Sigmoid colon (tissue), 7 donors: Measurements from ENCODE around the gene STK11. TPM values are rescaled to one million over a fixed set of nuclear protein-coding genes. Genes with fewer than 3 reads are reported as not detected.
"Not testable (repeated sequence)": the region's sequence is repeated elsewhere in the genome, so short reads cannot be mapped to it uniquely, and the experiment has no call there.

Source experiments
- DNase-seq: peaks from one replicate; pipeline ENCODE4 v3.0.0-alpha.2; 2019
- H3K27ac ChIP-seq, 4 donors: fragments of 200-600 bp; sonication (generic); one replicate each; pipeline ENCODE4 v1.5.1; 2016 to 2019; ENCODE audit warnings: mild to moderate bottlenecking in 1 of 4
- H3K27me3 ChIP-seq, 3 donors: fragments of 200-600 bp; sonication (generic); one replicate each; pipeline ENCODE4 v1.5.1; 2019; ENCODE audit warnings: mild to moderate bottlenecking in 1 of 3
- H3K36me3 ChIP-seq, 4 donors: fragments of 200-600 bp; sonication (generic); one replicate each; pipeline ENCODE4 v1.5.1; 2016 to 2019
- H3K4me1 ChIP-seq, 4 donors: fragments of 200-600 bp; sonication (generic); one replicate each; pipeline ENCODE4 v1.5.1; 2017 to 2019
- H3K4me3 ChIP-seq, 4 donors: fragments of 200-600 bp; sonication (generic); one replicate each; pipeline ENCODE4 v1.5.1; 2017 to 2019; ENCODE audit warnings: mild to moderate bottlenecking in 2 of 4, moderate library complexity in 1 of 4
- H3K9me3 ChIP-seq, 4 donors: fragments of 200-600 bp in 3 of 4; sonication (generic) in 3 of 4; one replicate each; pipeline versions ENCODE4 v1.5.1 to v1.6.1; 2013 to 2019
- CTCF ChIP-seq, 4 experiments: fragments of 450-650 bp in 3 of 4; fragments of 200-600 bp in 1 of 4; IDR thresholded peaks; one replicate each; pipeline ENCODE4 v1.5.1; 2016 to 2019; ENCODE audit warnings: antibody characterized with exemption in 4 of 4, mild to moderate bottlenecking in 3 of 4, moderate library complexity in 2 of 4
- EP300 ChIP-seq, 4 donors: sonication (generic); formaldehyde crosslinking; IDR thresholded peaks; one replicate each; pipeline ENCODE4 v1.6.1; 2017; ENCODE audit warnings: antibody characterized with exemption in 4 of 4
- POLR2A ChIP-seq, 2 donors: fragments of 450-650 bp; IDR thresholded peaks; one replicate each; pipeline ENCODE4 v1.6.1; 2016; ENCODE audit warnings: antibody characterized with exemption in 2 of 2, mild to moderate bottlenecking in 2 of 2, moderate library complexity in 2 of 2
- POLR2AphosphoS5 ChIP-seq, 4 donors: sonication (generic); formaldehyde crosslinking; IDR thresholded peaks; one replicate each; pipeline ENCODE4 v1.6.1; 2017; ENCODE audit warnings: antibody characterized with exemption in 4 of 4
- WGBS, 2 donors: extraction: QIAGEN DNeasy Blood & Tissue Kit; methylation state at CpG; one replicate each; pipeline ENCODE4 v1.1.7; 2013; 5-methylcytosine and 5-hydroxymethylcytosine counted together
- intact Hi-C: fragments of 100-400 bp; cut with DNase I; formaldehyde crosslinking; loops from one replicate; pipeline ENCODE4 v1.15.1; 2023
- polyA plus RNA-seq, 3 donors: library from polyadenylated mRNA; stranded (reverse); fragments of 200-250 nt; gene quantifications; one replicate each; pipeline ENCODE4 v1.2.3, GENCODE V29; 2013
- total RNA-seq, 4 donors: library from RNA; depleted of rRNA; stranded (reverse); fragments of >200 nt; gene quantifications; one replicate each; pipeline ENCODE4 v1.1.0, GENCODE V29; 2016
- donor health status: healthy with polysubstance abuse.
- donor health status: Bipolar disorder and iron deficiency.
- donor health status: healthy.

Gene STK11
- total and polyA plus RNA-seq, 7 donors, result 31.2 to 86.5 (median 41.8) TPM

- intact Hi-C loops, result no loop called here
- Histone ChIP-seq H3K9me3 (no peaks in the 10 kb centered on the region), H3K4me1 (peaks cover 0 to 48% (median 44%) of the 10 kb centered on the region in 4 donors), H3K4me3 (peak overlapping the region; percentile 47 to 74 (median 70)), H3K27ac (peak overlapping the region; percentile 79 to 88 (median 86)), H3K27me3 (no peaks in the 10 kb centered on the region), H3K36me3 (no peaks in the 10 kb centered on the region)
- TF ChIP-seq POLR2AphosphoS5 (IDR thresholded peaks at IDR 0.05) (no peak), CTCF (IDR thresholded peaks at IDR 0.05) (no peak), POLR2A (IDR thresholded peaks at IDR 0.05) (no peak), EP300 (IDR thresholded peaks at IDR 0.05) (no peak)
- 1% methylated on average over 78 of the region's 78 CpGs for WGBS, 2 donors
- DNase-seq, result no peak
Observed at GRCh38 chr19:1206150-1206863, 729 bp downstream of the STK11 start.

- H3K36me3 ChIP-seq, result no peaks in the 10 kb centered on the region
- DNase-seq, result no peak
- H3K27me3 ChIP-seq, result no peaks in the 10 kb centered on the region
- H3K4me3 ChIP-seq, result peak overlapping the region; percentile 47 to 74 (median 70)
- intact Hi-C loops, result no loop called here
- 1% methylated on average over 38 of the region's 38 CpGs for WGBS, 2 donors
- TF ChIP-seq EP300 (IDR thresholded peaks at IDR 0.05) (no peak), POLR2AphosphoS5 (IDR thresholded peaks at IDR 0.05) (no peak), CTCF (IDR thresholded peaks at IDR 0.05) (no peak), POLR2A (IDR thresholded peaks at IDR 0.05) (no peak)
- H3K27ac ChIP-seq, result peak overlapping the region; percentile 79 to 88 (median 86)
- H3K9me3 ChIP-seq, result no peaks in the 10 kb centered on the region
- peaks cover 0 to 54% (median 51%) of the 10 kb centered on the region in 4 donors for H3K4me1 ChIP-seq
Observed at GRCh38 chr19:1206864-1207450, 1.4 kb downstream of the STK11 start.

GRCh38 chr19:1208830-1209229, 3.3 kb downstream of the STK11 start:
- H3K4me3 ChIP-seq, H3K9me3 ChIP-seq, DNase-seq, H3K36me3 ChIP-seq, H3K27me3 ChIP-seq, intact Hi-C loops: not testable (repeated sequence)
- Histone ChIP-seq H3K4me1 (peaks cover 3 to 68% (median 63%) of the 10 kb centered on the region in 4 donors), H3K27ac (peak overlapping the region; percentile 26 to 86 (median 56))
- 14 to 64% methylated on average over 10 of the region's 10 CpGs for WGBS, 2 donors

- no peak for DNase-seq
- WGBS, 2 donors, result 93 to 94% methylated on average over 13 of the region's 13 CpGs
- H3K4me3 ChIP-seq, result no peak overlapping the region
- peaks cover 4 to 78% (median 71%) of the 10 kb centered on the region in 4 donors for H3K4me1 ChIP-seq
- H3K9me3 ChIP-seq, result no peaks in the 10 kb centered on the region
- H3K27ac ChIP-seq, result peak overlapping the region in 1 of 4 donors; percentile 26
- no peaks in the 10 kb centered on the region for H3K27me3 ChIP-seq
- peaks cover 0 to 4% (median 0%) of the 10 kb centered on the region in 4 donors for H3K36me3 ChIP-seq
- intact Hi-C loops, result no loop called here
- TF ChIP-seq CTCF (IDR thresholded peaks at IDR 0.05), result no peak
- no peak for TF ChIP-seq POLR2AphosphoS5 (IDR thresholded peaks at IDR 0.05)
- TF ChIP-seq POLR2A (IDR thresholded peaks at IDR 0.05), result no peak
- TF ChIP-seq EP300 (IDR thresholded peaks at IDR 0.05), result no peak
Observed at GRCh38 chr19:1210227-1210538, 4.6 kb downstream of the STK11 start.

- TF ChIP-seq POLR2AphosphoS5 (IDR thresholded peaks at IDR 0.05), result no peak
- no peak for TF ChIP-seq CTCF (IDR thresholded peaks at IDR 0.05)
- TF ChIP-seq EP300 (IDR thresholded peaks at IDR 0.05), result no peak
- TF ChIP-seq POLR2A (IDR thresholded peaks at IDR 0.05), result no peak
- intact Hi-C loops, result no loop called here
- Histone ChIP-seq H3K27ac (no peak overlapping the region), H3K36me3 (peaks cover 0 to 4% (median 0%) of the 10 kb centered on the region in 4 donors), H3K4me3 (no peak overlapping the region), H3K9me3 (no peaks in the 10 kb centered on the region), H3K4me1 (peaks cover 4 to 88% (median 85%) of the 10 kb centered on the region in 4 donors), H3K27me3 (no peaks in the 10 kb centered on the region)
- 87 to 89% methylated on average over 33 of the region's 33 CpGs for WGBS, 2 donors
- no peak for DNase-seq
Observed at GRCh38 chr19:1211494-1212234, 6.1 kb downstream of the STK11 start.
